ENCODE results near the gene MBD5.

MBD5 gene

DNA sequence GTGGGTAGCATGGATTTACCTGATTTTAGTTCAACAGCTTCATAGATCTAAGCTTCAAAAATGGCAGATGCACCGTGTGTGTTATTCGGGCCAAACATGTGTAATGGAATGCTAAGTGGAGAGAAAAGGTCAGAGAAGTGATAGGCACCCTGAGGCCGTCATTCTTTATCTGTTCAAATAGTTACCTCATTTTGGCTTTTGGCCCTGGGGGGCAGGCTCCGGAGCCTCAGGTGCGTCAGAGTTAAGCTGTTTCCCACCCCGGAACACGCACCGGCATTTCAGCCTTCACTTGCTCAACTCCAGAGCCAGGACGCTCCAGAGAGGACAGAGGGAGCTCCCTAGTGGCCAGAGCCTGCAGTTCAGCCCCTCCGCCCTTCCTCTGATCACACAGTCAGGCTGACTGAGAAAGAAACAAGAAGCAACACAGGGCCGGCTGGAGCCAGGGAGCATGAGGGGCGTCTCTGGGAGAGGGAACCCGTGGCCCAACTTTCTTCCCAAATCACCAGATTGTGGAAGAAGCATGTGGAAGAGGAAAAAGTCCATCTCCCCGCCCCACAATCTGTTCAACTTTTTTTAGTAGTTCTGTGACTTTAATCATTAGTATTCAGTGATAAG, 488.5 kb downstream of the MBD5 start:
- no peaks in the 10 kb centered on the region for H3K36me3 ChIP-seq (ENCODE audit: control insufficient read depth in 1 of 2, insufficient read depth in 2 of 2, low read length in 2 of 2)
- H3K79me1 ChIP-seq (ENCODE audit: low read length): no peaks in the 10 kb centered on the region
- H4K8ac ChIP-seq (ENCODE audit: low read depth, low read length): no peak overlapping the region
- no CpG with 5 or more reads among the region's 14 CpGs for WGBS (ENCODE audit: extremely low coverage, insufficient coverage, insufficient read length)
- H2BK5ac ChIP-seq (ENCODE audit: low read depth, low read length, poor library complexity): no peak overlapping the region
- H3K18ac ChIP-seq (ENCODE audit: low read length): no peak overlapping the region
- peak overlapping the region; percentile 40 for H2AFZ ChIP-seq (ENCODE audit: insufficient read depth, low read length, poor library complexity)
- no peak overlapping the region for H3K23ac ChIP-seq (ENCODE audit: low read length)
- no peak overlapping the region for H3K4me3 ChIP-seq (ENCODE audit: low read depth, low read length)
- H2BK12ac ChIP-seq (ENCODE audit: low read length): no peak overlapping the region
- no peak overlapping the region for H3K4ac ChIP-seq (ENCODE audit: low read depth, low read length)
- H3K14ac ChIP-seq (ENCODE audit: low read length): no peak overlapping the region
- H3K4me1 ChIP-seq (ENCODE audit: control insufficient read depth in 1 of 2, insufficient read depth in 2 of 2, low read length in 2 of 2): no peaks in the 10 kb centered on the region
- H3K9me3 ChIP-seq (ENCODE audit: insufficient read depth, low read depth, low read length): no peaks in the 10 kb centered on the region
- H3K79me2 ChIP-seq (ENCODE audit: control insufficient read depth, insufficient read depth, low read length, poor library complexity): no peaks in the 10 kb centered on the region
- H4K12ac ChIP-seq (ENCODE audit: low read depth, low read length): no peak overlapping the region
- peak; percentile 92 to 93 for DNase-seq
- H3K4me2 ChIP-seq (ENCODE audit: low read length): peak overlapping the region; percentile 75
- no peaks in the 10 kb centered on the region for H3K27me3 ChIP-seq (ENCODE audit: insufficient read depth, low read length)
- no peak overlapping the region for H3K27ac ChIP-seq (ENCODE audit: low read depth, low read length)
- H2BK120ac ChIP-seq (ENCODE audit: insufficient read depth, low read length, poor library complexity): no peak overlapping the region
- H4K91ac ChIP-seq (ENCODE audit: low read depth, low read length): no peak overlapping the region
- H2AK5ac ChIP-seq (ENCODE audit: low read length): no peak overlapping the region
- H3K9ac ChIP-seq (ENCODE audit: low read length): no peak overlapping the region

DNA sequence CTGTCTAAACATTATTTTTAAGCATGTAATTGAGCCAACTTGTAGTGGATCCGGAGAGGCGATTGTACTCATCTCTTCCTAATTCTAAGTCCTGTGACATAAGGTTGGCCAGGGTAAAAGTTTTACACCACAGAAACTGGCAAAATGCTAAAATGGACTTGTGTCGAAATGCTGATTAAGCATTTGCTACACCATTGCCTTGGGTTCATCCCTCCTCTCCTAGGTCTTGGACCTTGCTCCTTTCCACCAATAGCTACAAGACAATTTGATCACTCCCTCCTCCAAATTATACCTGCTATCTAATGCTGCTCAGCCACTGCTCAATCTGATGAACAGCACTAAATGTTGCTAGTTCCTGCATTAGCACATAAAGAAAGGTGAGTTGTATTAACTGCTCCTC, 491.0 kb downstream of the MBD5 start:
- Histone ChIP-seq H3K9me3 (ENCODE audit: insufficient read depth, low read depth, low read length) (no peaks in the 10 kb centered on the region), H2BK120ac (ENCODE audit: insufficient read depth, low read length, poor library complexity) (no peak overlapping the region), H3K23ac (ENCODE audit: low read length) (no peak overlapping the region), H4K12ac (ENCODE audit: low read depth, low read length) (no peak overlapping the region), H3K4me1 (ENCODE audit: control insufficient read depth in 1 of 2, insufficient read depth in 2 of 2, low read length in 2 of 2) (no peaks in the 10 kb centered on the region), H3K79me1 (ENCODE audit: low read length) (no peaks in the 10 kb centered on the region), H3K4me2 (ENCODE audit: low read length) (no peak overlapping the region), H3K4ac (ENCODE audit: low read depth, low read length) (no peak overlapping the region), H4K8ac (ENCODE audit: low read depth, low read length) (no peak overlapping the region), H3K14ac (ENCODE audit: low read length) (no peak overlapping the region), H2BK12ac (ENCODE audit: low read length) (no peak overlapping the region), H3K36me3 (ENCODE audit: control insufficient read depth in 1 of 2, insufficient read depth in 2 of 2, low read length in 2 of 2) (no peaks in the 10 kb centered on the region), H2AK5ac (ENCODE audit: low read length) (no peak overlapping the region), H4K91ac (ENCODE audit: low read depth, low read length) (no peak overlapping the region), H2AFZ (ENCODE audit: insufficient read depth, low read length, poor library complexity) (no peak overlapping the region), H3K27me3 (ENCODE audit: insufficient read depth, low read length) (no peaks in the 10 kb centered on the region), H3K79me2 (ENCODE audit: control insufficient read depth, insufficient read depth, low read length, poor library complexity) (no peaks in the 10 kb centered on the region), H2BK5ac (ENCODE audit: low read depth, low read length, poor library complexity) (no peak overlapping the region), H3K9ac (ENCODE audit: low read length) (no peak overlapping the region), H3K4me3 (ENCODE audit: low read depth, low read length) (no peak overlapping the region), H3K27ac (ENCODE audit: low read depth, low read length) (no peak overlapping the region), H3K18ac (ENCODE audit: low read length) (no peak overlapping the region)
- DNase-seq: no peak
- no CpG with 5 or more reads among the region's 3 CpGs for WGBS (ENCODE audit: extremely low coverage, insufficient coverage, insufficient read length)

DNA sequence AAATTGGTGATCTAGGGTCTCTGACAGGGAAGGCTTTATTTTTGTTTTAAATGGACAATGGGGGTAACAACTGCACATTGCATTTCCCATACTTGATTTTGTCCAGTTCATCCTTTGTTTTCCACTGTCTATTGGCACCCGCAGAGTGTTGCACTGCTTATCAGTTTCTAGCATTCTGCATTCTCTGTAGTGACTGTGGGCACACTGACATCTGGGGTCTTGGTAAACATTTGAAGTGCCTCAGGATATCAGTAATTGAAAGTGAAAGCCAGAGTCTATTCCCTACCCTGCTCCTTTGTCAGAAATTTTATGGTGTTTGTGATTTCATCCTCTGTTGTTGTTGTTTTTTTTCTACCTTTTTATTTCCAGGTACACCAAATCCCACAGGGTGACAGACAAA, 491.6 kb downstream of the MBD5 start:
- H3K4me2 ChIP-seq (ENCODE audit: low read length): no peak overlapping the region
- no peak overlapping the region for H2BK12ac ChIP-seq (ENCODE audit: low read length)
- H3K9ac ChIP-seq (ENCODE audit: low read length): no peak overlapping the region
- H3K4me1 ChIP-seq (ENCODE audit: control insufficient read depth in 1 of 2, insufficient read depth in 2 of 2, low read length in 2 of 2): no peaks in the 10 kb centered on the region
- H3K36me3 ChIP-seq (ENCODE audit: control insufficient read depth in 1 of 2, insufficient read depth in 2 of 2, low read length in 2 of 2): no peaks in the 10 kb centered on the region
- H2AFZ ChIP-seq (ENCODE audit: insufficient read depth, low read length, poor library complexity): no peak overlapping the region
- no peak overlapping the region for H4K12ac ChIP-seq (ENCODE audit: low read depth, low read length)
- H3K27ac ChIP-seq (ENCODE audit: low read depth, low read length): no peak overlapping the region
- no peak overlapping the region for H4K8ac ChIP-seq (ENCODE audit: low read depth, low read length)
- no peak overlapping the region for H3K18ac ChIP-seq (ENCODE audit: low read length)
- no peaks in the 10 kb centered on the region for H3K79me1 ChIP-seq (ENCODE audit: low read length)
- no peak overlapping the region for H3K14ac ChIP-seq (ENCODE audit: low read length)
- no CpG with 5 or more reads among the region's 1 CpG for WGBS (ENCODE audit: extremely low coverage, insufficient coverage, insufficient read length)
- H3K9me3 ChIP-seq (ENCODE audit: insufficient read depth, low read depth, low read length): no peaks in the 10 kb centered on the region
- H3K4ac ChIP-seq (ENCODE audit: low read depth, low read length): no peak overlapping the region
- H2BK120ac ChIP-seq (ENCODE audit: insufficient read depth, low read length, poor library complexity): no peak overlapping the region
- no peak overlapping the region for H4K91ac ChIP-seq (ENCODE audit: low read depth, low read length)
- H3K79me2 ChIP-seq (ENCODE audit: control insufficient read depth, insufficient read depth, low read length, poor library complexity): no peaks in the 10 kb centered on the region
- no peak overlapping the region for H3K23ac ChIP-seq (ENCODE audit: low read length)
- H2BK5ac ChIP-seq (ENCODE audit: low read depth, low read length, poor library complexity): no peak overlapping the region
- H2AK5ac ChIP-seq (ENCODE audit: low read length): no peak overlapping the region
- no peak overlapping the region for H3K4me3 ChIP-seq (ENCODE audit: low read depth, low read length)
- no peak for DNase-seq
- H3K27me3 ChIP-seq (ENCODE audit: insufficient read depth, low read length): no peaks in the 10 kb centered on the region

DNA sequence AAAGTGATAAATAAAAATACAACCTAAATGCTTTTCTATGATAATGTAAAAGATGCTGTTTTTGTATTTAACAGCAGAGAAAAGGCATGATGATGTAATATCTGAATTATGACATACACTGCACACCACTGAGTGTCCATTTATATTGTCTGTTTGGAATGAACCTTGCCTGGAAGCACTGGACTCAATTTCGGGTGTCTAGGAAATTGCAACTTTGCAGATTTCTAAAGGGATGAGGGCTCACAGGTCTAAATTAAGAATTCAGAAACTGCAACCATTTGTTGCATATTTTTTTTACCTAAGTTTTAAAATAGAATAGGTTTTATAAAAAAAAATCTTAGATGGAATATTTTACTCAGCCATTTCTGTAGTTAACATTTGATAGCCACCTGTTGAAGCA, 492.5 kb downstream of the MBD5 start:
- Histone ChIP-seq H2BK120ac (ENCODE audit: insufficient read depth, low read length, poor library complexity) (no peak overlapping the region), H3K18ac (ENCODE audit: low read length) (no peak overlapping the region), H2BK5ac (ENCODE audit: low read depth, low read length, poor library complexity) (no peak overlapping the region), H3K36me3 (ENCODE audit: control insufficient read depth in 1 of 2, insufficient read depth in 2 of 2, low read length in 2 of 2) (no peaks in the 10 kb centered on the region), H3K27me3 (ENCODE audit: insufficient read depth, low read length) (no peaks in the 10 kb centered on the region), H4K91ac (ENCODE audit: low read depth, low read length) (no peak overlapping the region), H3K9ac (ENCODE audit: low read length) (no peak overlapping the region), H3K79me1 (ENCODE audit: low read length) (no peaks in the 10 kb centered on the region), H3K23ac (ENCODE audit: low read length) (no peak overlapping the region), H4K12ac (ENCODE audit: low read depth, low read length) (no peak overlapping the region), H3K9me3 (ENCODE audit: insufficient read depth, low read depth, low read length) (no peaks in the 10 kb centered on the region), H2BK12ac (ENCODE audit: low read length) (no peak overlapping the region), H3K27ac (ENCODE audit: low read depth, low read length) (no peak overlapping the region), H3K4me2 (ENCODE audit: low read length) (no peak overlapping the region), H3K4me1 (ENCODE audit: control insufficient read depth in 1 of 2, insufficient read depth in 2 of 2, low read length in 2 of 2) (no peaks in the 10 kb centered on the region), H2AK5ac (ENCODE audit: low read length) (no peak overlapping the region), H3K4ac (ENCODE audit: low read depth, low read length) (no peak overlapping the region), H3K14ac (ENCODE audit: low read length) (no peak overlapping the region), H4K8ac (ENCODE audit: low read depth, low read length) (no peak overlapping the region), H2AFZ (ENCODE audit: insufficient read depth, low read length, poor library complexity) (no peak overlapping the region), H3K79me2 (ENCODE audit: control insufficient read depth, insufficient read depth, low read length, poor library complexity) (no peaks in the 10 kb centered on the region), H3K4me3 (ENCODE audit: low read depth, low read length) (no peak overlapping the region)
- DNase-seq: no peak
- no CpG with 5 or more reads among the region's 1 CpG for WGBS (ENCODE audit: extremely low coverage, insufficient coverage, insufficient read length)
